Activated T-helper 1 cell treated with anti-CD3 and anti-CD28 coated beads, Interleukin-12 subunit alpha, Interleukin-12 subunit beta, Interleukin-2, Interleukin-4 antibody, amounts not matched to agents 30 ng/mL and 10 ng/mL and 1 ng/mL, durations not matched to agents 14 hours and 24 hours and 36 hours (primary cell): ENCODE measurements around the gene GRAMD1C. TPM values are rescaled to one million over a fixed set of nuclear protein-coding genes. Genes with fewer than 3 reads are reported as not detected.
"Not testable (repeated sequence)": the region's sequence is repeated elsewhere in the genome, so short reads cannot be mapped to it uniquely, and the experiment has no call there.

Experiments used
- DNase-seq: peaks from one replicate; pipeline ENCODE4 v3.0.0; 2021; ENCODE audit warnings: low spot score
- H3K27ac Mint-ChIP-seq: one replicate; pipeline ENCODE4 v1.8.0; 2021; ENCODE audit warnings: mild to moderate bottlenecking, mixed read lengths
- H3K27me3 Mint-ChIP-seq: one replicate; pipeline ENCODE4 v1.8.0; 2022; ENCODE audit warnings: mild to moderate bottlenecking, moderate library complexity, mixed read lengths; ENCODE audit not compliant: insufficient read depth
- H3K36me3 Mint-ChIP-seq: one replicate; pipeline ENCODE4 v1.8.0; 2021; ENCODE audit warnings: low read depth, mixed read lengths
- H3K4me1 Mint-ChIP-seq: one replicate; pipeline ENCODE4 v1.8.0; 2021; ENCODE audit warnings: low read depth, mixed read lengths
- H3K4me3 Mint-ChIP-seq: one replicate; pipeline ENCODE4 v1.8.0; 2021; ENCODE audit warnings: mild to moderate bottlenecking, moderate library complexity, mixed read lengths
- H3K9me3 Mint-ChIP-seq: one replicate; pipeline ENCODE4 v1.8.0; 2021; ENCODE audit warnings: mixed read lengths
- intact Hi-C: fragments of 100-400 bp; cut with micrococcal nuclease; formaldehyde crosslinking; loops from one replicate; pipeline ENCODE4 v1.15.1; 2024
- total RNA-seq: library from RNA; stranded (reverse); gene quantifications from 2 replicates; pipeline ENCODE4 v1.2.3, GENCODE V29; 2022

GRAMD1C gene
- total RNA-seq, 1 donor from 2014 or later, result 0.05 TPM

GRCh38 chr3:113832477-113833164 is 6.0 kb upstream of the GRAMD1C start:
- H3K27me3 Mint-ChIP-seq, result peaks cover 4% of the 10 kb centered on the region
- no peak overlapping the region for H3K4me3 Mint-ChIP-seq
- intact Hi-C loops, result no loop called here
- peaks cover 5% of the 10 kb centered on the region for H3K36me3 Mint-ChIP-seq
- peaks cover 11% of the 10 kb centered on the region for H3K9me3 Mint-ChIP-seq
- H3K4me1 Mint-ChIP-seq, result peaks cover 9% of the 10 kb centered on the region
- no peak for DNase-seq
- H3K27ac Mint-ChIP-seq, result no peak overlapping the region

GRCh38 chr3:113834983-113835382 is 3.6 kb upstream of the GRAMD1C start:
- Mint-ChIP-seq H3K4me1 (peaks cover 17% of the 10 kb centered on the region), H3K4me3 (no peak overlapping the region), H3K9me3 (peaks cover 11% of the 10 kb centered on the region), H3K27ac (no peak overlapping the region), H3K27me3 (peaks cover 10% of the 10 kb centered on the region), H3K36me3 (peaks cover 5% of the 10 kb centered on the region)
- DNase-seq, result no peak
- intact Hi-C loops, result no loop called here

GRCh38 chr3:113839551-113839950 is 963 bp downstream of the GRAMD1C start:
- H3K9me3 Mint-ChIP-seq, result no peaks in the 10 kb centered on the region
- H3K27me3 Mint-ChIP-seq, result peaks cover 12% of the 10 kb centered on the region
- H3K4me3 Mint-ChIP-seq, result peak overlapping the region; percentile 79

GRCh38 chr3:113844622-113845222 is 6.1 kb downstream of the GRAMD1C start:
- Mint-ChIP-seq H3K27ac (no peak overlapping the region), H3K36me3 (no peaks in the 10 kb centered on the region), H3K27me3 (peaks cover 4% of the 10 kb centered on the region), H3K9me3 (no peaks in the 10 kb centered on the region), H3K4me1 (no peaks in the 10 kb centered on the region), H3K4me3 (no peak overlapping the region)
- intact Hi-C loops, result loop anchor here (1.0 kb wide), 2 partner anchors 69 to 574 kb away; no protein-coding TSS in a partner anchor
- no peak for DNase-seq

More at GRCh38 chr3:113839551-113839950, 963 bp downstream of the GRAMD1C start:
- Mint-ChIP-seq H3K4me1 (peaks cover 8% of the 10 kb centered on the region), H3K27ac (no peak overlapping the region), H3K36me3 (no peaks in the 10 kb centered on the region)
- no peak for DNase-seq
- intact Hi-C loops, result loop anchor here (2.0 kb wide), 4 partner anchors 93 to 579 kb away; partner anchors contain the start of genes ATP6V1A and NAA50

GRCh38 chr3:113847247-113847646 is 8.7 kb downstream of the GRAMD1C start:
- Mint-ChIP-seq H3K4me3 (no peak overlapping the region), H3K27me3 (no peaks in the 10 kb centered on the region), H3K36me3 (no peaks in the 10 kb centered on the region), H3K27ac (no peak overlapping the region), H3K9me3 (no peaks in the 10 kb centered on the region), H3K4me1 (no peaks in the 10 kb centered on the region)
- DNase-seq, result no peak
- intact Hi-C loops, result no loop called here

- DNase-seq, result no peak
- H3K9me3 Mint-ChIP-seq, result no peaks in the 10 kb centered on the region
- H3K36me3 Mint-ChIP-seq, result no peaks in the 10 kb centered on the region
- no peaks in the 10 kb centered on the region for H3K27me3 Mint-ChIP-seq
- H3K4me1 Mint-ChIP-seq, result no peaks in the 10 kb centered on the region
- no peak overlapping the region for H3K27ac Mint-ChIP-seq
- no peak overlapping the region for H3K4me3 Mint-ChIP-seq
- intact Hi-C loops, result no loop called here
Measured at GRCh38 chr3:113847664-113848461, 9.3 kb downstream of the GRAMD1C start.

- H3K4me1 Mint-ChIP-seq, H3K4me3 Mint-ChIP-seq, H3K36me3 Mint-ChIP-seq, intact Hi-C loops, H3K9me3 Mint-ChIP-seq, H3K27ac Mint-ChIP-seq, H3K27me3 Mint-ChIP-seq, DNase-seq: not testable (repeated sequence)
Measured at GRCh38 chr3:113849071-113849470, 10.5 kb downstream of the GRAMD1C start.

GRCh38 chr3:113849841-113850240 is 11.3 kb downstream of the GRAMD1C start:
- H3K27ac Mint-ChIP-seq, H3K9me3 Mint-ChIP-seq, H3K4me3 Mint-ChIP-seq, H3K36me3 Mint-ChIP-seq, H3K4me1 Mint-ChIP-seq, intact Hi-C loops, DNase-seq, H3K27me3 Mint-ChIP-seq: not testable (repeated sequence)

GRCh38 chr3:113850391-113850790 is 11.8 kb downstream of the GRAMD1C start:
- H3K36me3 Mint-ChIP-seq, H3K4me3 Mint-ChIP-seq, H3K4me1 Mint-ChIP-seq, H3K27me3 Mint-ChIP-seq, H3K27ac Mint-ChIP-seq, H3K9me3 Mint-ChIP-seq, intact Hi-C loops, DNase-seq: not testable (repeated sequence)

GRCh38 chr3:113852506-113852905 is 13.9 kb downstream of the GRAMD1C start:
- H3K27me3 Mint-ChIP-seq, result peaks cover 4% of the 10 kb centered on the region
- no peaks in the 10 kb centered on the region for H3K36me3 Mint-ChIP-seq
- H3K4me3 Mint-ChIP-seq, result no peak overlapping the region
- intact Hi-C loops, result no loop called here
- H3K4me1 Mint-ChIP-seq, result no peaks in the 10 kb centered on the region
- DNase-seq, result no peak
- no peak overlapping the region for H3K27ac Mint-ChIP-seq
- H3K9me3 Mint-ChIP-seq, result no peaks in the 10 kb centered on the region

GRCh38 chr3:113867506-113867905 is 28.9 kb downstream of the GRAMD1C start:
- peaks cover 5% of the 10 kb centered on the region for H3K27me3 Mint-ChIP-seq
- H3K4me1 Mint-ChIP-seq, result no peaks in the 10 kb centered on the region
- intact Hi-C loops, result no loop called here

GRCh38 chr3:113873293-113873692 is 34.7 kb downstream of the GRAMD1C start:
- no peaks in the 10 kb centered on the region for H3K9me3 Mint-ChIP-seq
- intact Hi-C loops, result no loop called here
- H3K27me3 Mint-ChIP-seq, result peaks cover 7% of the 10 kb centered on the region
- H3K36me3 Mint-ChIP-seq, result no peaks in the 10 kb centered on the region
- H3K4me3 Mint-ChIP-seq, result no peak overlapping the region
- no peaks in the 10 kb centered on the region for H3K4me1 Mint-ChIP-seq
- no peak overlapping the region for H3K27ac Mint-ChIP-seq
- no peak for DNase-seq

More at GRCh38 chr3:113867506-113867905, 28.9 kb downstream of the GRAMD1C start:
- H3K9me3 Mint-ChIP-seq, result no peaks in the 10 kb centered on the region
- no peak overlapping the region for H3K4me3 Mint-ChIP-seq
- no peak overlapping the region for H3K27ac Mint-ChIP-seq
- DNase-seq, result no peak
- no peaks in the 10 kb centered on the region for H3K36me3 Mint-ChIP-seq
